ENCODE results near the gene PRKN. TPM values are rescaled to one million over a fixed set of nuclear protein-coding genes. Genes with fewer than 3 reads are reported as not detected.
"Not testable (repeated sequence)": the region's sequence is repeated elsewhere in the genome, so short reads cannot be mapped to it uniquely, and the experiment has no call there.

The PRKN gene
- total and polyA plus RNA-seq, 2 experiments from 2014 or later = 11.7 to 28.1 TPM

GRCh38 chr6:161496941-161497340 is 1230.6 kb downstream of the PRKN start:
- no peaks in the 10 kb centered on the region for H3K36me3 ChIP-seq
- no peak for DNase-seq (ENCODE audit: low read depth in 1 of 2, low spot score in 1 of 2)
- H3K27ac ChIP-seq = no peak overlapping the region
- H3K9me3 ChIP-seq (ENCODE audit: low read depth) = no peaks in the 10 kb centered on the region
- peaks cover 5% of the 10 kb centered on the region for H3K4me1 ChIP-seq (ENCODE audit: low read depth)
- H3K4me3 ChIP-seq = no peak overlapping the region
- TF ChIP-seq CTCF (IDR thresholded peaks at IDR 0.05; ENCODE audit: low read depth, low read length) = no peak
- no peaks in the 10 kb centered on the region for H3K27me3 ChIP-seq

- H3K9me3 ChIP-seq (ENCODE audit: low read depth); H3K27me3 ChIP-seq; H3K4me3 ChIP-seq; H3K27ac ChIP-seq; H3K36me3 ChIP-seq; DNase-seq (ENCODE audit: low read depth in 1 of 2, low spot score in 1 of 2); H3K4me1 ChIP-seq (ENCODE audit: low read depth): not testable (repeated sequence)
Measured at GRCh38 chr6:161496271-161496670, 1231.3 kb downstream of the PRKN start.

GRCh38 chr6:161494566-161494965 is 1233.0 kb downstream of the PRKN start:
- no peak for DNase-seq (ENCODE audit: low read depth in 1 of 2, low spot score in 1 of 2)
- TF ChIP-seq CTCF (IDR thresholded peaks at IDR 0.05; ENCODE audit: low read depth, low read length) = no peak
- peaks cover 5% of the 10 kb centered on the region for H3K4me1 ChIP-seq (ENCODE audit: low read depth)
- no peaks in the 10 kb centered on the region for H3K36me3 ChIP-seq
- H3K27me3 ChIP-seq = no peaks in the 10 kb centered on the region
- no peak overlapping the region for H3K27ac ChIP-seq
- no peaks in the 10 kb centered on the region for H3K9me3 ChIP-seq (ENCODE audit: low read depth)
- no peak overlapping the region for H3K4me3 ChIP-seq

- Histone ChIP-seq H3K4me1 (ENCODE audit: low read depth) (peaks cover 5% of the 10 kb centered on the region), H3K4me3 (no peak overlapping the region), H3K36me3 (no peaks in the 10 kb centered on the region), H3K27me3 (no peaks in the 10 kb centered on the region), H3K9me3 (ENCODE audit: low read depth) (no peaks in the 10 kb centered on the region), H3K27ac (no peak overlapping the region)
- peak in 1 of 2 donors; percentile 19 for DNase-seq (ENCODE audit: low read depth in 1 of 2, low spot score in 1 of 2)
- TF ChIP-seq CTCF (IDR thresholded peaks at IDR 0.05; ENCODE audit: low read depth, low read length) = no peak
Measured at GRCh38 chr6:161493576-161494118, 1233.9 kb downstream of the PRKN start.

- Histone ChIP-seq H3K9me3 (ENCODE audit: low read depth) (no peaks in the 10 kb centered on the region), H3K27me3 (no peaks in the 10 kb centered on the region), H3K4me3 (no peak overlapping the region), H3K36me3 (no peaks in the 10 kb centered on the region), H3K4me1 (ENCODE audit: low read depth) (peaks cover 5% of the 10 kb centered on the region), H3K27ac (no peak overlapping the region)
- TF ChIP-seq CTCF (IDR thresholded peaks at IDR 0.05; ENCODE audit: low read depth, low read length) = no peak
- DNase-seq (ENCODE audit: low read depth in 1 of 2, low spot score in 1 of 2) = no peak
Measured at GRCh38 chr6:161489626-161490306, 1237.8 kb downstream of the PRKN start.

GRCh38 chr6:161487694-161488093 is 1239.9 kb downstream of the PRKN start:
- no peaks in the 10 kb centered on the region for H3K4me1 ChIP-seq (ENCODE audit: low read depth)
- no peaks in the 10 kb centered on the region for H3K9me3 ChIP-seq (ENCODE audit: low read depth)
- H3K4me3 ChIP-seq = no peak overlapping the region
- no peak for TF ChIP-seq CTCF (IDR thresholded peaks at IDR 0.05; ENCODE audit: low read depth, low read length)
- H3K27me3 ChIP-seq = no peaks in the 10 kb centered on the region
- DNase-seq (ENCODE audit: low read depth in 1 of 2, low spot score in 1 of 2) = no peak
- no peaks in the 10 kb centered on the region for H3K36me3 ChIP-seq
- H3K27ac ChIP-seq = no peak overlapping the region
